HFFc6 (cell line): ENCODE data around the gene KCNIP4. TPM values are rescaled to one million over a fixed set of nuclear protein-coding genes. Genes with fewer than 3 reads are reported as not detected.

Source experiments
- DNase-seq: peaks from one replicate; pipeline ENCODE4 v3.0.0-alpha.2; 2018
- H3K27ac Mint-ChIP-seq: 2 replicates; pipeline ENCODE4 v1.8.0; 2020; ENCODE audit warnings: mild to moderate bottlenecking, mixed read lengths
- H3K27me3 Mint-ChIP-seq: 2 replicates; pipeline ENCODE4 v1.8.0; 2021; ENCODE audit warnings: mild to moderate bottlenecking, moderate library complexity, mixed read lengths; ENCODE audit not compliant: insufficient read depth
- H3K36me3 Mint-ChIP-seq: 2 replicates; pipeline ENCODE4 v1.8.0; 2021; ENCODE audit warnings: low read depth, mixed read lengths
- H3K4me1 Mint-ChIP-seq: 2 replicates; pipeline ENCODE4 v1.8.0; 2020; ENCODE audit warnings: low read depth, mixed read lengths
- H3K4me3 Mint-ChIP-seq: 2 replicates; pipeline ENCODE4 v1.8.0; 2020; ENCODE audit warnings: mild to moderate bottlenecking, moderate library complexity, mixed read lengths
- H3K9me3 Mint-ChIP-seq: 2 replicates; pipeline ENCODE4 v1.8.0; 2020; ENCODE audit warnings: mild to moderate bottlenecking, mixed read lengths
- CTCF ChIP-seq: fragments of 200-600 bp; sonication (generic); IDR thresholded peaks from 2 replicates; pipeline ENCODE4 v1.5.0; 2021; ENCODE audit warnings: antibody characterized with exemption, mild to moderate bottlenecking
- total RNA-seq, 6 experiments: library from RNA; stranded (reverse); fragmentation: NEBNext Ultra II Directional; extraction: Animal tissue kit (Norgen Biotek cat#: 25700); gene quantifications; 2 replicates in 1 of 6; 3 replicates in 5 of 6; pipeline ENCODE4 v1.2.3, GENCODE V29; 2021

Gene KCNIP4
- total RNA-seq, 6 experiments from 2014 or later: not detected

- TF ChIP-seq CTCF: no peak
- H3K9me3 Mint-ChIP-seq: no peaks in the 10 kb centered on the region
- no peak for DNase-seq
- no peak overlapping the region for H3K27ac Mint-ChIP-seq
- H3K4me3 Mint-ChIP-seq: no peak overlapping the region
- H3K27me3 Mint-ChIP-seq: no peaks in the 10 kb centered on the region
- no peaks in the 10 kb centered on the region for H3K36me3 Mint-ChIP-seq
- H3K4me1 Mint-ChIP-seq: peaks cover 12% of the 10 kb centered on the region
These were observed 112.9 kb downstream of the KCNIP4 start for GRCh38 chr4:21835712-21836111.

- no peak overlapping the region for H3K4me3 Mint-ChIP-seq
- peaks cover 8% of the 10 kb centered on the region for H3K4me1 Mint-ChIP-seq
- no peak for TF ChIP-seq CTCF
- no peaks in the 10 kb centered on the region for H3K9me3 Mint-ChIP-seq
- H3K27me3 Mint-ChIP-seq: no peaks in the 10 kb centered on the region
- no peak for DNase-seq
- no peaks in the 10 kb centered on the region for H3K36me3 Mint-ChIP-seq
- no peak overlapping the region for H3K27ac Mint-ChIP-seq
These were observed 118.3 kb downstream of the KCNIP4 start for GRCh38 chr4:21830272-21830671.

GRCh38 chr4:21827575-21827974 lies 121.0 kb downstream of the KCNIP4 start:
- H3K27ac Mint-ChIP-seq: no peak overlapping the region; the same call in 1 of the 2 replicates
- H3K4me1 Mint-ChIP-seq: peaks cover 8% of the 10 kb centered on the region; the same call in 1 of the 2 replicates
- no peaks in the 10 kb centered on the region for H3K36me3 Mint-ChIP-seq
- no peaks in the 10 kb centered on the region for H3K27me3 Mint-ChIP-seq
- H3K4me3 Mint-ChIP-seq: peak overlapping the region; percentile 39; the same call in 1 of the 2 replicates
- TF ChIP-seq CTCF: no peak
- no peak for DNase-seq
- H3K9me3 Mint-ChIP-seq: no peaks in the 10 kb centered on the region

GRCh38 chr4:21826071-21826470 lies 122.5 kb downstream of the KCNIP4 start:
- Mint-ChIP-seq H3K9me3 (no peaks in the 10 kb centered on the region), H3K27ac (no peak overlapping the region), H3K36me3 (no peaks in the 10 kb centered on the region), H3K27me3 (no peaks in the 10 kb centered on the region), H3K4me3 (no peak overlapping the region), H3K4me1 (peaks cover 8% of the 10 kb centered on the region; the same call in 1 of the 2 replicates)
- no peak for DNase-seq
- no peak for TF ChIP-seq CTCF

GRCh38 chr4:21819086-21819485 lies 129.5 kb downstream of the KCNIP4 start:
- no peaks in the 10 kb centered on the region for H3K27me3 Mint-ChIP-seq
- no peaks in the 10 kb centered on the region for H3K4me1 Mint-ChIP-seq
- TF ChIP-seq CTCF: no peak
- no peak overlapping the region for H3K27ac Mint-ChIP-seq
- peaks cover 31% of the 10 kb centered on the region for H3K9me3 Mint-ChIP-seq
- no peak overlapping the region for H3K4me3 Mint-ChIP-seq
- H3K36me3 Mint-ChIP-seq: peaks cover 27% of the 10 kb centered on the region
- no peak for DNase-seq
